ENCODE measurements around the gene SIGLEC14.
"Not testable (repeated sequence)": the region's sequence is repeated elsewhere in the genome, so short reads cannot be mapped to it uniquely, and the experiment has no call there.

Gene SIGLEC14

GRCh38 chr19:51668216-51668615 lies 21.6 kb upstream of the SIGLEC14 start:
- DNase-seq, result no peak

- no peak for DNase-seq
These were observed 18.4 kb upstream of the SIGLEC14 start for GRCh38 chr19:51664997-51665396.

GRCh38 chr19:51664131-51664530 lies 17.5 kb upstream of the SIGLEC14 start:
- no peak for DNase-seq

GRCh38 chr19:51663650-51664049 lies 17.0 kb upstream of the SIGLEC14 start:
- DNase-seq, result no peak

GRCh38 chr19:51660975-51661600 lies 14.5 kb upstream of the SIGLEC14 start:
- DNase-seq, result peak; percentile 17

- DNase-seq, result no peak
These were observed 8.2 kb upstream of the SIGLEC14 start for GRCh38 chr19:51654783-51655182.

GRCh38 chr19:51653162-51653561 lies 6.5 kb upstream of the SIGLEC14 start:
- DNase-seq, result no peak

GRCh38 chr19:51652266-51652665 lies 5.6 kb upstream of the SIGLEC14 start:
- no peak for DNase-seq

GRCh38 chr19:51651216-51651846 lies 4.7 kb upstream of the SIGLEC14 start:
- no peak for DNase-seq

GRCh38 chr19:51647318-51647717 lies 693 bp upstream of the SIGLEC14 start:
- DNase-seq, result no peak

- DNase-seq, result no peak
These were observed 1.9 kb downstream of the SIGLEC14 start for GRCh38 chr19:51644636-51645271.

- DNase-seq, result no peak
These were observed 5.0 kb downstream of the SIGLEC14 start for GRCh38 chr19:51641648-51642047.

GRCh38 chr19:51640386-51640785 lies 6.2 kb downstream of the SIGLEC14 start:
- no peak for DNase-seq

GRCh38 chr19:51639916-51640315 lies 6.7 kb downstream of the SIGLEC14 start:
- no peak for DNase-seq

GRCh38 chr19:51637362-51637978 lies 9.2 kb downstream of the SIGLEC14 start:
- DNase-seq, result peak; percentile 1

GRCh38 chr19:51632126-51632525 lies 14.5 kb downstream of the SIGLEC14 start:
- DNase-seq, result no peak

GRCh38 chr19:51630315-51630714 lies 16.3 kb downstream of the SIGLEC14 start, which contains the start of gene SIGLEC5:
SIGLEC5 (minus strand) TSS chr19:51630401; CDS start chr19:51630335, 66 bp downstream.
- not testable (repeated sequence) for DNase-seq

- DNase-seq, result no peak
These were observed 18.3 kb downstream of the SIGLEC14 start for GRCh38 chr19:51628153-51628939.

- no peak for DNase-seq
These were observed 19.0 kb downstream of the SIGLEC14 start for GRCh38 chr19:51627491-51628138.

GRCh38 chr19:51626675-51627074 lies 19.9 kb downstream of the SIGLEC14 start:
- no peak for DNase-seq

- no peak for DNase-seq
These were observed 25.4 kb downstream of the SIGLEC14 start for GRCh38 chr19:51621178-51621577.

GRCh38 chr19:51615991-51616390 lies 30.6 kb downstream of the SIGLEC14 start:
- no peak for DNase-seq

Measured in NCI-H1694 treated with DMSO at 0.1 percent for 48 hours (cell line).